GM12878 (cell line): Measurements from ENCODE around the gene TUBAL3. TPM values are rescaled to one million over a fixed set of nuclear protein-coding genes. Genes with fewer than 3 reads are reported as not detected.

ENCODE experiments used
- ATAC-seq: fragments of 200-7000 bp; cut with Tn5 transposase; 3 replicates; pipeline ENCODE4 v1.9.1; 2020; ENCODE audit warnings: mild to moderate bottlenecking, moderate library complexity
- BruUV-seq: library from RNA; stranded (reverse); fragments of 400-500 nt; replicated peaks from 2 replicates; lab custom pipeline; 2021; lab: Mats Ljungman, UMichigan
- CTCF ChIA-PET: fragments of 300-600 bp; sonication (Branson Sonifier 250); formaldehyde crosslinking; extraction: SDS; loops from one replicate; lab custom pipeline; 2021; ENCODE audit warnings: inconsistent platforms; lab: Yijun Ruan, JAX
- POLR2A ChIA-PET: fragments of 350-600 bp; formaldehyde crosslinking; extraction: SDS; loops from one replicate; lab custom pipeline; 2021; ENCODE audit warnings: inconsistent platforms; lab: Charles Lee
- RAD21 ChIA-PET: fragments of 300-600 bp; sonication (Branson Sonifier 250); formaldehyde crosslinking; loops from one replicate; lab custom pipeline; 2023; ENCODE audit warnings: antibody characterized with exemption; ENCODE audit not compliant: unreplicated experiment; lab: Charles Lee
- SMC1A ChIA-PET: fragments of 300-600 bp; sonication (Branson Sonifier 250); formaldehyde crosslinking; loops from one replicate; lab custom pipeline; 2023; ENCODE audit not compliant: unreplicated experiment, uncharacterized antibody; lab: Charles Lee
- DNase-seq: peaks from one replicate; pipeline ENCODE4 v3.0.0-alpha.2; 2011; ENCODE audit warnings: low read depth, low spot score
- FAIRE-seq: peaks from 3 replicates; lab custom pipeline; 2011; peaks lifted over from hg19 to GRCh38; lab: Jason Lieb, UNC
- H2AFZ ChIP-seq: 2 replicates; pipeline ENCODE4 v1.6.0; 2011; ENCODE audit warnings: low read depth, low read length, control low read depth; ENCODE audit not compliant: control insufficient read depth
- H3K27ac ChIP-seq: 2 replicates; pipeline ENCODE4 v1.5.1; 2011; ENCODE audit warnings: control low read depth; ENCODE audit not compliant: control insufficient read depth, insufficient read depth
- H3K27me3 ChIP-seq, 2 experiments: replicated peaks in 1 of 2; 2 replicates each; pipeline versions ENCODE4 v1.6.0 to v1.6.1; 2011; ENCODE audit warnings: low read length in 1 of 2; ENCODE audit not compliant: control insufficient read depth in 2 of 2, insufficient read depth in 2 of 2
- H3K36me3 ChIP-seq, 2 experiments: 2 replicates each; pipeline ENCODE4 v1.5.1; 2011; ENCODE audit warnings: low read length in 1 of 2; ENCODE audit not compliant: control insufficient read depth in 2 of 2, insufficient read depth in 2 of 2
- H3K4me1 ChIP-seq: 2 replicates; pipeline ENCODE4 v1.6.1; 2011; ENCODE audit warnings: mild to moderate bottlenecking, low read length, moderate library complexity, mixed read lengths; ENCODE audit not compliant: control insufficient read depth, insufficient read depth
- H3K4me2 ChIP-seq: 2 replicates; pipeline ENCODE4 v1.6.0; 2011; ENCODE audit warnings: control low read depth; ENCODE audit not compliant: control insufficient read depth, insufficient read depth
- H3K4me3 ChIP-seq: fragments of 200-600 bp; sonication (generic); 2 replicates; pipeline ENCODE4 v1.5.1; 2016
- H3K79me2 ChIP-seq: 2 replicates; pipeline ENCODE4 v1.6.0; 2011; ENCODE audit warnings: low read length; ENCODE audit not compliant: control insufficient read depth, insufficient read depth
- H3K9ac ChIP-seq: 2 replicates; pipeline ENCODE4 v1.8.0; 2011; ENCODE audit warnings: low read length, control low read depth, mixed read lengths; ENCODE audit not compliant: control insufficient read depth, insufficient read depth
- H3K9me3 ChIP-seq: replicated peaks from 3 replicates; pipeline ENCODE4 v1.5.1; 2011; ENCODE audit warnings: mild to moderate bottlenecking, low read length; ENCODE audit not compliant: control insufficient read depth, insufficient read depth
- H4K20me1 ChIP-seq: 2 replicates; pipeline ENCODE4 v1.6.0; 2011; ENCODE audit not compliant: control insufficient read depth, insufficient read depth
- BCL11A ChIP-seq: IDR thresholded peaks from 2 replicates; pipeline ENCODE4 v1.6.1; 2011; ENCODE audit warnings: low read depth, low read length
- BHLHE40 ChIP-seq, 2 experiments: fragments of 450-650 bp in 1 of 2; IDR thresholded peaks; 2 replicates each; pipeline ENCODE4 v1.6.1; 2011 to 2017; ENCODE audit warnings: low read depth in 2 of 2, borderline replicate concordance in 1 of 2, improper control_type of control experiment in 1 of 2, low read length in 1 of 2, mild to moderate bottlenecking in 1 of 2
- CEBPZ ChIP-seq: fragments of 150-350 bp; IDR thresholded peaks from 2 replicates; pipeline ENCODE4 v1.6.1; 2016; ENCODE audit warnings: low read depth, low read length
- CHD1 ChIP-seq: IDR thresholded peaks from 2 replicates; pipeline ENCODE4 v1.6.1; 2012; ENCODE audit warnings: low read depth, low read length, improper control_type of control experiment
- LARP7 ChIP-seq: fragments of 450-650 bp; IDR thresholded peaks from 2 replicates; pipeline ENCODE4 v1.6.1; 2017; ENCODE audit warnings: mild to moderate bottlenecking
- POLR2AphosphoS2 ChIP-seq: IDR thresholded peaks from 2 replicates; pipeline ENCODE4 v1.6.1; 2011; ENCODE audit warnings: low read depth, mild to moderate bottlenecking, low read length, improper control_type of control experiment, moderate library complexity
- POLR2AphosphoS5 ChIP-seq: IDR thresholded peaks from 2 replicates; pipeline ENCODE4 v1.6.1; 2011; ENCODE audit warnings: mild to moderate bottlenecking, low read length, inconsistent platforms
- RUNX3 ChIP-seq: IDR thresholded peaks from 2 replicates; pipeline ENCODE4 v1.6.1; 2012; ENCODE audit warnings: low read length, inconsistent platforms
- SRF ChIP-seq, 2 experiments: IDR thresholded peaks; 2 replicates each; pipeline ENCODE4 v1.6.1; 2011; ENCODE audit warnings: low read depth in 2 of 2, low read length in 2 of 2, mild to moderate bottlenecking in 1 of 2, moderate library complexity in 1 of 2
- STAT1 ChIP-seq: fragments of 450-650 bp; conservative IDR thresholded peaks from 2 replicates; pipeline ENCODE4 v1.6.1; 2014; ENCODE audit warnings: antibody characterized with exemption, mild to moderate bottlenecking
- SUPT20H ChIP-seq: IDR thresholded peaks from 2 replicates; pipeline ENCODE4 v1.6.1; 2011; ENCODE audit warnings: low read depth, mild to moderate bottlenecking, low read length, moderate library complexity, borderline replicate concordance; ENCODE audit not compliant: control insufficient read depth
- ZBTB11 ChIP-seq: fragments of 450-650 bp; formaldehyde crosslinking; IDR thresholded peaks from 2 replicates; pipeline ENCODE4 v1.5.0; 2022; ENCODE audit warnings: mild to moderate bottlenecking, missing genetic modification characterization
- ZNF274 ChIP-seq: IDR thresholded peaks from one replicate; pipeline ENCODE4 v1.8.0; 2011; ENCODE audit not compliant: insufficient read length, insufficient read depth
- WGBS: methylation state at CpG from one replicate; pipeline ENCODE4 v1.1.6; 2016; ENCODE audit warnings: low lambda C conversion rate; ENCODE audit not compliant: insufficient replicate concordance, insufficient coverage; ENCODE audit errors: missing lambda C conversion rate; 5-methylcytosine and 5-hydroxymethylcytosine counted together
- in situ Hi-C: fragments of 300-500 bp; cut with MboI; formaldehyde crosslinking; loops from 9 replicates; pipeline ENCODE4 v1.14.3; 2018; ENCODE audit warnings: mixed read lengths
- intact Hi-C: fragments of 100-400 bp; cut with micrococcal nuclease; formaldehyde crosslinking; loops from one replicate; pipeline ENCODE4 v1.14.2; 2022; ENCODE audit not compliant: unreplicated experiment
- polyA plus RNA-seq, 11 experiments: library from polyadenylated mRNA; depleted of rRNA in 4 of 11; unstranded in 6 of 11; stranded (reverse) in 5 of 11; fragments of >200 nt; fragmentation: Nextera tagmentation in 4 of 11; fragmentation: Illumina TruSeq in 1 of 11; extraction: Ambion mirVana in 4 of 11; extraction: Trizol in 1 of 11; gene quantifications; 1 replicate in 1 of 11; 2 replicates in 10 of 11; pipeline versions ENCODE4 v1.2.1 to v1.2.3, GENCODE V29; 2011 to 2016; ENCODE audit warnings: inconsistent platforms in 2 of 11, missing spikeins in 2 of 11, low read depth in 1 of 11
- total RNA-seq, 4 experiments: library from RNA; depleted of rRNA in 3 of 4; stranded (reverse); fragments of >200 nt in 3 of 4; fragmentation: Illumina TruSeq in 1 of 4; extraction: Trizol in 1 of 4; gene quantifications; 2 replicates each; pipeline versions ENCODE4 v1.2.1 to v1.2.3, GENCODE V29; 2013 to 2021

TUBAL3 gene
- total and polyA plus RNA-seq, 10 of the 15 experiments (the other 5 are each of a cell fraction or from before 2014, with no cell fraction given): 0.03 to 0.06 TPM; not detected in 8

GRCh38 chr10:5349362-5349761 lies 55.3 kb downstream of the TUBAL3 start:
- FAIRE-seq (no peak), DNase-seq (no peak), ATAC-seq (no peak)
- TF ChIP-seq CEBPZ (no peak), BCL11A (no peak), LARP7 (no peak), SRF (IDR thresholded peaks at IDR 0.05; ENCODE audit: low read depth in 2 of 2, low read length in 2 of 2) (no peak)
- H3K36me3 ChIP-seq: no peaks in the 10 kb centered on the region
- no peaks in the 10 kb centered on the region for H3K9me3 ChIP-seq
- in situ Hi-C loops (no loop called here), intact Hi-C loops (no loop called here)
- H3K4me1 ChIP-seq: no peaks in the 10 kb centered on the region
- H3K4me2 ChIP-seq: no peak overlapping the region
- ChIA-PET SMC1A (no interaction called here), RAD21 (no interaction called here), CTCF (no interaction called here), POLR2A (no interaction called here)
- no peak overlapping the region for H2AFZ ChIP-seq
- H4K20me1 ChIP-seq: no peaks in the 10 kb centered on the region
- H3K27ac ChIP-seq: no peak overlapping the region
- H3K9ac ChIP-seq: no peak overlapping the region
- H3K27me3 ChIP-seq: no peaks in the 10 kb centered on the region; a peak in 3 of 4 replicates
- H3K79me2 ChIP-seq: no peaks in the 10 kb centered on the region
- BruUV-seq: no TSS peak
- WGBS: 0% methylated on average over 2 of the region's 2 CpGs
- H3K4me3 ChIP-seq: no peak overlapping the region

GRCh38 chr10:5346881-5347280 lies 57.7 kb downstream of the TUBAL3 start:
- Histone ChIP-seq H3K4me1 (no peaks in the 10 kb centered on the region), H3K9ac (no peak overlapping the region), H3K27ac (no peak overlapping the region), H4K20me1 (no peaks in the 10 kb centered on the region), H3K4me3 (no peak overlapping the region), H3K79me2 (no peaks in the 10 kb centered on the region), H3K4me2 (no peak overlapping the region), H3K27me3 (no peaks in the 10 kb centered on the region; a peak in 3 of 4 replicates), H3K9me3 (no peaks in the 10 kb centered on the region), H2AFZ (no peak overlapping the region), H3K36me3 (no peaks in the 10 kb centered on the region)
- DNase-seq: no peak
- FAIRE-seq: no peak
- intact Hi-C loops: no loop called here
- ATAC-seq: no peak
- ChIA-PET POLR2A (no interaction called here), RAD21 (no interaction called here), SMC1A (no interaction called here), CTCF (no interaction called here)
- no TSS peak for BruUV-seq
- 18% methylated on average over 4 of the region's 4 CpGs for WGBS
- in situ Hi-C loops: no loop called here
- TF ChIP-seq BHLHE40 (IDR thresholded peaks at IDR 0.05; ENCODE audit: borderline replicate concordance in 1 of 2, low read depth in 2 of 2, low read length in 1 of 2) (no peak), RUNX3 (no peak), POLR2AphosphoS5 (no peak), POLR2AphosphoS2 (no peak), CHD1 (no peak), STAT1 (no peak), ZNF274 (no peak), ZBTB11 (CRISPR knock-in tag) (no peak), SUPT20H (no peak)
